Natural killer cell (primary cell): ENCODE results near the gene DGKQ. TPM values are rescaled to one million over a fixed set of nuclear protein-coding genes. Genes with fewer than 3 reads are reported as not detected.

Experiments used
- ATAC-seq, 3 donors: fragments of 150-1000 bp in 2 of 3; fragments of 200-7000 bp in 1 of 3; cut with Tn5 transposase; 1 replicate in 1 of 3; 2 replicates in 2 of 3; pipeline ENCODE4 v1.10.0; 2021; ENCODE audit warnings: mild to moderate bottlenecking in 2 of 3, moderate library complexity in 2 of 3
- DNase-seq, 2 donors: peaks; one replicate each; pipeline versions ENCODE4 v3.0.0 to v3.0.0-alpha.2; 2013 to 2021; ENCODE audit warnings: mixed read lengths in 1 of 2
- H3K27ac ChIP-seq: one replicate; pipeline ENCODE4 v1.5.1; 2013; ENCODE audit warnings: mild to moderate bottlenecking, low read length
- H3K27me3 ChIP-seq: one replicate; pipeline ENCODE4 v1.6.1; 2013; ENCODE audit warnings: low read length; ENCODE audit not compliant: control insufficient read depth, insufficient read depth
- H3K36me3 ChIP-seq: one replicate; pipeline ENCODE4 v1.6.1; 2013; ENCODE audit warnings: low read length; ENCODE audit not compliant: control insufficient read depth, insufficient read depth
- H3K4me1 ChIP-seq: one replicate; pipeline ENCODE4 v1.6.1; 2013; ENCODE audit warnings: low read length; ENCODE audit not compliant: control insufficient read depth, insufficient read depth
- H3K4me3 ChIP-seq: one replicate; pipeline ENCODE4 v1.5.1; 2013; ENCODE audit warnings: low read length
- H3K9me3 ChIP-seq: one replicate; pipeline ENCODE4 v1.6.1; 2013; ENCODE audit warnings: low read length; ENCODE audit not compliant: control insufficient read depth, insufficient read depth
- H3K27ac Mint-ChIP-seq, 2 donors: one replicate each; pipeline ENCODE4 v1.8.0; 2022; ENCODE audit warnings: mild to moderate bottlenecking in 2 of 2, mixed read lengths in 2 of 2, moderate library complexity in 1 of 2
- H3K27me3 Mint-ChIP-seq, 2 donors: one replicate each; pipeline ENCODE4 v1.8.0; 2022; ENCODE audit warnings: low read depth in 2 of 2, mixed read lengths in 2 of 2
- H3K36me3 Mint-ChIP-seq: one replicate; pipeline ENCODE4 v1.8.0; 2022; ENCODE audit warnings: mixed read lengths
- H3K4me1 Mint-ChIP-seq, 2 donors: one replicate each; pipeline ENCODE4 v1.8.0; 2022; ENCODE audit warnings: mixed read lengths in 2 of 2
- H3K4me3 Mint-ChIP-seq: one replicate; pipeline ENCODE4 v1.8.0; 2022; ENCODE audit warnings: mild to moderate bottlenecking, moderate library complexity, mixed read lengths
- H3K9me3 Mint-ChIP-seq, 2 donors: one replicate each; pipeline ENCODE4 v1.8.0; 2022; ENCODE audit warnings: mixed read lengths in 2 of 2
- WGBS: methylation state at CpG from one replicate; pipeline ENCODE4 v1.1.7; 2013; ENCODE audit warnings: missing lambda C conversion rate; ENCODE audit not compliant: insufficient coverage; 5-methylcytosine and 5-hydroxymethylcytosine counted together
- intact Hi-C: fragments of 100-400 bp; cut with micrococcal nuclease; formaldehyde crosslinking; loops from one replicate; pipeline ENCODE4 v1.14.2; 2022
- total RNA-seq, 4 donors: library from RNA; stranded (reverse); fragments of 120-200 nt in 1 of 4; gene quantifications; one replicate each; pipeline versions ENCODE4 v1.2.3 to v1.2.4, GENCODE V29; 2013 to 2022
- TF ChIP-seq, protein P1 (sequence below): fragments of 200-600 bp; IDR thresholded peaks from one replicate; pipeline ENCODE4 v1.8.0; 2022; ENCODE audit warnings: antibody characterized with exemption

DGKQ gene
- total RNA-seq, 3 donors from 2014 or later (not counting 1 experiment from before 2014, with no cell fraction given) = 64.2 to 79.5 (median 65.2) TPM

DNA sequence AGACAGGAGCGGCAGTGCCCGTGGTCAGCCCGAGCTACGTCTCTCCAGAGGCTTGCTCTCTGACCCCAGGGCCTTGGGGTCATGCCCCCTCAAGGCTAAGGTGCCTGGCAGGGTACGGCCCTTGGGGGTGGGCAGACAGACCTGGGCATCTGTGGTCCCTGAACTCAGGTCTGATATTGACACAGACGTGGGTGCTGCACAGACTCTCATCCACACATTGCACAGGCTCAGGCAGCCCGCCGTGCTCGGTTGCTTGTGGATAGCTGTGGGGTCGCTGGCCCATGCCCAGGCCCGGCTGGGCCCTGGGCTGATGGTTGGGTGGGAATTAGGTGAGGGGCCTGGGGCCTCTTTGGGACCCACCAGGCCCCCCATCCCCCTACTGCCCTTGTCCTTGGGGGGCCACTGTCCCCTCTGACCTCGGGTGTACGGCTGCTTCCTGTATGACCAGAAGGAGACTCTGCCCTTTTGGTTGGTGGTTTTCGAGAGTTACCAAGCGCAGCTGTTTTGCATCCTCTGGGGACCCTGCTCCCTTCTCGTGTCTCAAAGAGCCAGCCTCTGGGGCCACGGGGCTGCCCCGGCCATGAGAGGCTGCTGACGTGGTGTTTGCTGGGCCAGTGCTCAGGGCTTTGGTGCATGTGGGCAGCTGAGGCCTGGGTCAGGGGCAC is 48.1 kb upstream of the DGKQ start:
- Histone ChIP-seq H3K27me3 (no peaks in the 10 kb centered on the region), H3K36me3 (no peaks in the 10 kb centered on the region), H3K9me3 (no peaks in the 10 kb centered on the region), H3K4me3 (no peak overlapping the region), H3K4me1 (peaks cover 4% of the 10 kb centered on the region), H3K27ac (no peak overlapping the region)
- H3K36me3 Mint-ChIP-seq = no peaks in the 10 kb centered on the region
- H3K9me3 Mint-ChIP-seq = no peaks in the 10 kb centered on the region
- ATAC-seq = no peak
- DNase-seq = no peak
- no peaks in the 10 kb centered on the region for H3K27me3 Mint-ChIP-seq
- H3K4me1 Mint-ChIP-seq = no peaks in the 10 kb centered on the region
- intact Hi-C loops = no loop called here
- TF ChIP-seq, protein P1, sequence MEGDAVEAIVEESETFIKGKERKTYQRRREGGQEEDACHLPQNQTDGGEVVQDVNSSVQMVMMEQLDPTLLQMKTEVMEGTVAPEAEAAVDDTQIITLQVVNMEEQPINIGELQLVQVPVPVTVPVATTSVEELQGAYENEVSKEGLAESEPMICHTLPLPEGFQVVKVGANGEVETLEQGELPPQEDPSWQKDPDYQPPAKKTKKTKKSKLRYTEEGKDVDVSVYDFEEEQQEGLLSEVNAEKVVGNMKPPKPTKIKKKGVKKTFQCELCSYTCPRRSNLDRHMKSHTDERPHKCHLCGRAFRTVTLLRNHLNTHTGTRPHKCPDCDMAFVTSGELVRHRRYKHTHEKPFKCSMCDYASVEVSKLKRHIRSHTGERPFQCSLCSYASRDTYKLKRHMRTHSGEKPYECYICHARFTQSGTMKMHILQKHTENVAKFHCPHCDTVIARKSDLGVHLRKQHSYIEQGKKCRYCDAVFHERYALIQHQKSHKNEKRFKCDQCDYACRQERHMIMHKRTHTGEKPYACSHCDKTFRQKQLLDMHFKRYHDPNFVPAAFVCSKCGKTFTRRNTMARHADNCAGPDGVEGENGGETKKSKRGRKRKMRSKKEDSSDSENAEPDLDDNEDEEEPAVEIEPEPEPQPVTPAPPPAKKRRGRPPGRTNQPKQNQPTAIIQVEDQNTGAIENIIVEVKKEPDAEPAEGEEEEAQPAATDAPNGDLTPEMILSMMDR = no peak
- WGBS = 73% methylated on average over 19 of the region's 19 CpGs
- H3K4me3 Mint-ChIP-seq = no peak overlapping the region
- H3K27ac Mint-ChIP-seq = no peak overlapping the region

DNA sequence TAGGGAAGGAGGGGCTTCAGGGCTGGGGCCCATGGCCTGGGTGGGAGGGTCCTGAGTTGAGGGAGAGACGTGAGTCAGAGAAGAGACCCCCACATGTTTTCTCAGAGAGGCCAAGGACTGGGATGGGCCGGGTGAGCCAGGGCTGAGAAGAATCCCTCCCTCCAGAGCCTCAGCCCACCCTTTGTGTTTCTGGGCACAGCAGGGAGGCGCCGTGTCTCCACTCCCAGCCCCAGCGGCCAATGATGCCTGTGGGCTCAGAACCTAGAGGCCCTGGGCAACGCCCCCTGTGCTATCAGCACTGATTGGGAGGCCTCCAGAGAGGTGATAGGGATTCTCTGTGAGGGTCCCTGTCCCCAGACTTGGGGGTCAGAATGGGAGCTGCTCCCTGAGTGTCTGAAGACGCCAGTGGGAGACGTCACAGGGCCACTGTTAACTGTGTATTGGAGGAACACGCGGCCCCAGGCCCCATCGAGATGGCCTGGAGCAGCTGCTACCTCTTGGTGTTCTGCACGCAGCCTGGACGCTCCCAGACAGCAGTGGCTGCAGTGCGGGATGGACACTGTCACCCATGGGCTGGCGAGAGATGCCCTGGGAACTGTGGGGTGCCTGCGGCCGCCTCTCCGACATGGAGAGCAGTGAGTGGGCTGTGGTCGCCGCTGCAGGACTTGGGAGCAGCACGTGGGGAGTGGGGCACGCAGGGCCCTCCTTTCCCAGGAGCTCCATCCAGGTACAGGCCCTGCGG is 46.5 kb upstream of the DGKQ start:
- no peaks in the 10 kb centered on the region for H3K4me1 Mint-ChIP-seq
- H3K36me3 Mint-ChIP-seq = no peaks in the 10 kb centered on the region
- ATAC-seq (no peak), DNase-seq (no peak)
- no peaks in the 10 kb centered on the region for H3K9me3 Mint-ChIP-seq
- WGBS = 92% methylated on average over 23 of the region's 23 CpGs
- H3K27ac Mint-ChIP-seq = no peak overlapping the region
- H3K27me3 ChIP-seq = no peaks in the 10 kb centered on the region
- no peaks in the 10 kb centered on the region for H3K9me3 ChIP-seq
- intact Hi-C loops = no loop called here
- no peaks in the 10 kb centered on the region for H3K27me3 Mint-ChIP-seq
- no peak overlapping the region for H3K4me3 Mint-ChIP-seq
- TF ChIP-seq, protein P1 = no peak
- H3K36me3 ChIP-seq = no peaks in the 10 kb centered on the region
- H3K4me3 ChIP-seq = no peak overlapping the region
- peaks cover 4% of the 10 kb centered on the region for H3K4me1 ChIP-seq
- H3K27ac ChIP-seq = no peak overlapping the region

DNA sequence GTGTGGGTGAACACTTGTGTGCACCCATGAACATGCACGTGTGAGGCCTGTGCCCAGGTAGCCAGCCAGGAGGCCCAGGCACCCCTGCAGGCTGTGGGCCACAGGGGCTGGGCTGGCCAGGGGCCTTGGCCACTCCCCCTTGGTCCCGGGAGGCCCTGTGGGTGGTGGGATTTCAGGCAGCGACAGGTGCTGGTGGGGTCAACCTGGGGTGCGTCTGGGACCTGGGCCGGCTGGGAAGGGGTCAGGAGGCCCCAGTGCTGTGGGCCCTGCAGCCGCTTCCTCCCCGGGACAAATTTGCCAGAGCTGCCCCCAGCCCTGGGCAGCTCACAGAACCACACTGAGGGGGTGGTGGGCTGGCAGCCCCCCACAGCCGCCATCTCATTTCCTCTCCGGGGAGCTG is 46.0 kb upstream of the DGKQ start:
- Histone ChIP-seq H3K4me3 (no peak overlapping the region), H3K36me3 (no peaks in the 10 kb centered on the region), H3K4me1 (peaks cover 4% of the 10 kb centered on the region), H3K27me3 (no peaks in the 10 kb centered on the region), H3K27ac (no peak overlapping the region), H3K9me3 (no peaks in the 10 kb centered on the region)
- Mint-ChIP-seq H3K27me3 (no peaks in the 10 kb centered on the region), H3K36me3 (no peaks in the 10 kb centered on the region), H3K4me3 (no peak overlapping the region), H3K9me3 (no peaks in the 10 kb centered on the region), H3K27ac (no peak overlapping the region), H3K4me1 (no peaks in the 10 kb centered on the region)
- WGBS = 76% methylated on average over 9 of the region's 9 CpGs
- DNase-seq = no peak
- ATAC-seq = no peak
- TF ChIP-seq, protein P1 = no peak
- intact Hi-C loops = no loop called here
